ENCODE measurements around the gene ARMC9.

GRCh38 chr2:231210782-231211181 is 12.4 kb downstream of the ARMC9 start:
- TF ChIP-seq EP300 (IDR thresholded peaks at IDR 0.05) (no peak), CTCF (IDR thresholded peaks at IDR 0.05) (no peak), POLR2A (IDR thresholded peaks at IDR 0.05) (no peak)

All from ovary (tissue), 3 donors.